Measurements from ENCODE around the gene OR4K14.
"Not testable (repeated sequence)": the region's sequence is repeated elsewhere in the genome, so short reads cannot be mapped to it uniquely, and the experiment has no call there.

The OR4K14 gene

DNA sequence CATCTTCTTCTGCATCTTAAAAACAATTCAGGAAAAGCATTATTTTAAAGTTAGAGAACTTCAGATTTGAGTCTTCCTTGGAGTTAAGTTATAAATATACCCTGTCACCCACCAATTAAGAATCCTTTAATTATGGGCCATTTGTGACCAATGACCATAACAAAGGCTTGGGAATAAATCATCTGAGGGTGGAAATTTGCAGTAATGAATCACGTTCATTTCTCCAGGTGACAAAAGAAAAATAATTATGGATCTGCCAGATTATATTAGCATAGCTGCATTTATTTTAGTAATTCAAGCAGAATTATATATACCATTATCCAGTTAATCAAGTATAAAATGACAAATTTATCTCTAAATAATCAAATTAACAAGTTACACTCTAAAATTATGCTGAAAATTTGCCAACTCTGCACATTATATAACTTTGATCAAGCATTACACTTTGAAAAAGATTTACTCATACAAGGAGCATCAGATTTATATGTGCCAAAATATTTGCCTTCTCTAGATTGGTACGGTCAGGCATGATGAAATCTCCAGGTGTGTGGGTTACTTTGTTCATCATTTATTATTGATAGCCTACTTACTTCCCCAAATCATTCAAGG is at the start of gene OR4K14:
OR4K14 (minus strand) TSS at position 51 of the 609 bp plus-strand sequence. CDS start 4,114 bp downstream, outside the sequence.
- DNase-seq (ENCODE audit: low read depth), result no peak

- DNase-seq (ENCODE audit: low read depth), result no peak
These were observed 40.6 kb upstream of the OR4K14 start, which contains the start of gene OR4L1 for GRCh38 chr14:20059745-20060144. OR4L1 (plus strand) TSS chr14:20060045; CDS start chr14:20060045, 0 bp downstream.

DNA sequence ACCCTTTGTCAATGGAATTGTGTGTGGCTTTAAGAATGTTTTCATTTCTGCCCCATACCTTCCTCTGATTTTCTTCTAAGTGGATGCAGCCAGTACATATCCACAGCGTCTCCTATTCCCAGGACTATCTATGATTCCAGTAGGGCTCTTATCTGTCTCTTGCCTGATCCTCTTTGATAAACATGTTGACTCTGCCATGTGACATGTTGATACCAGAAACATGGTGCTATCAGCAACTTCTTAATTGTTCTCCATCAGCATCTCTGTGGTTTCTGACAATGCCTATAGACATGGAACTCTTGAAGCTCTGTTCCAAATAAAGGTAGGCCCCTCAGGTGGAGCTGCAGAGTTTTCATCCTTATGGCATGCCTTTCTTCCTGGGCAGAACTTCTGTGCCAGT is 29.1 kb upstream of the OR4K14 start:
- no peak for DNase-seq (ENCODE audit: low read depth)

DNA sequence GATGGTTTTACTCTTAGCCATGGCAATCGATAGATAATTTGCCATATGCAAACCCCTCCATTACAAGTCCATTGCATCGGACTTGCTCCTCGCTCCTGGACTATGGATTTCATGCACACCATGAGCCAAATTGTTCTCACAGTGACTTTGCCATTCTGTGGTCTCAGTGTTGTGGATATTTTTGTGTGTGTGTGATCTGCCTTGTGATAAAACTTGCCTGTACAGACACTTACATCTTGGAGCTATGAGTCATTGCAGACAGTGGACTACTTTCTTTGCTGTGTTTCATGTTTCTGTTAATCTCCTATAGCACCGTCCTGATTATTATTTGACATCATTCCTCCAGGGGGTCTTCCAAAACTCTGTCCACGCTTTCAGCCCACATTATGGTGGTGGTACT is 25.1 kb upstream of the OR4K14 start:
- DNase-seq (ENCODE audit: low read depth), result no peak

DNA sequence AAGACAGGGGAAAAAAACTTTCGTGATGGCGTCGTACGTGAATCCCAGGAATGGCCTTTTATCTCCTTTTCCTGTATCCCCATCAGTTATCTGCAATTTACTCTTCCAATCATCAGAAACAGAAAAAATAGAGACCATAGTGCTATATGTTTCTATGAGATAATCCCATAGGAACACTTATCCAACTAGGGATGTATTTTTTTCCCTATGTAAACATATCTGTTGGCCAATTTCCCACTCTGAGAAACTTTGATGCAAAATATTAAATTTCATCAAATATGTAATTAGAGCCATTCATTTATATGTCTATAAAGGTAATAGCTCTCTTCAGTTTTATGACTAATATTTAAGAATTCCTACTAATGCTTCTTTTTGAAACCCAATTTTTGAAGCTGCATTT is 16.8 kb upstream of the OR4K14 start, which contains the start of gene OR4K13:
OR4K13 (minus strand) TSS at position 101 of the 400 bp plus-strand sequence. CDS start 1,280 bp downstream, outside the sequence.
- DNase-seq (ENCODE audit: low read depth), result no peak

- no peak for DNase-seq (ENCODE audit: low read depth)
These were observed 16.3 kb upstream of the OR4K14 start for GRCh38 chr14:20035449-20035848.

- no peak for DNase-seq (ENCODE audit: low read depth)
These were observed 12.0 kb upstream of the OR4K14 start for GRCh38 chr14:20031058-20031457.

- no peak for DNase-seq (ENCODE audit: low read depth)
These were observed 11.0 kb downstream of the OR4K14 start for GRCh38 chr14:20008156-20008555.

DNA sequence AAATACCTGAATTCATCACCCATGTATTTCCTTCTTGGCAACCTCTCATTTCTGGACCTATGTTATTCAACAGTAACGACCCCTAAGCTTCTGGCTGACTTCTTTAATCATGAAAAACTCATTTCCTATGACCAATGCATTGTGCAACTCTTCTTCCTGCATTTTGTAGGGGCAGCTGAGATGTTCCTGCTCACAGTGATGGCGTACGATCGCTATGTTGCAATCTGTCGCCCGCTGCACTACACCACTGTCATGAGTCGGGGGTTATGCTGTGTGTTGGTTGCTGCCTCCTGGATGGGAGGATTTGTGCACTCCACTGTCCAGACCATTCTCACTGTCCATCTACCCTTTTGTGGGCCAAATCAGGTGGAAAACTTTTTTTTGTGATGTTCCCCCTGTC is 16.8 kb downstream of the OR4K14 start:
- DNase-seq (ENCODE audit: low read depth), result no peak

DNA sequence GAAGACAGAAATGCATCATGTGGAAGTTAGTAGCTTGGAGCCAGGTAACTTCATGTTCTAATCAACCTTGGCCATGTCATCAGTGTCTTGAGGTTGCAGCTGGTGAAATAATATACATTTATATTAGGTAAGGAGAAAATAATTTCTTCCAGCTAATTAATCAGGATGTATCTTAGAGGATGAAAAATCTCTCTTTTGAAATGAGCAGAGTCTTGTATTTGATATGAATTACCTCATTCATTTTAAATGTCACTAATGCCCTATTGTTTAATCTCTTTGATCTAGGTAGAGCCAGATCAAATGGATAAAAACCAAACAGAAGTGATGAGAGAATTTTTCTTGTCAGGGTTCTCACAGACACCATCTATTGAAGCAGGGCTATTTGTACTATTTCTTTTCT is 17.2 kb downstream of the OR4K14 start, which contains the start of gene OR4Q2:
OR4Q2 (plus strand) TSS at position 301 of the 400 bp plus-strand sequence.
- DNase-seq (ENCODE audit: low read depth), result no peak

- no peak for DNase-seq (ENCODE audit: low read depth)
These were observed 25.7 kb downstream of the OR4K14 start for GRCh38 chr14:19993438-19993837.

- no peak for DNase-seq (ENCODE audit: low read depth)
These were observed 43.8 kb downstream of the OR4K14 start, which contains the start of gene OR4K15 for GRCh38 chr14:19975291-19975690. OR4K15 (plus strand) TSS chr14:19975591; CDS start chr14:19975591, 0 bp downstream.

GRCh38 chr14:19974844-19975243 is 44.3 kb downstream of the OR4K14 start:
- DNase-seq (ENCODE audit: low read depth), result no peak

DNA sequence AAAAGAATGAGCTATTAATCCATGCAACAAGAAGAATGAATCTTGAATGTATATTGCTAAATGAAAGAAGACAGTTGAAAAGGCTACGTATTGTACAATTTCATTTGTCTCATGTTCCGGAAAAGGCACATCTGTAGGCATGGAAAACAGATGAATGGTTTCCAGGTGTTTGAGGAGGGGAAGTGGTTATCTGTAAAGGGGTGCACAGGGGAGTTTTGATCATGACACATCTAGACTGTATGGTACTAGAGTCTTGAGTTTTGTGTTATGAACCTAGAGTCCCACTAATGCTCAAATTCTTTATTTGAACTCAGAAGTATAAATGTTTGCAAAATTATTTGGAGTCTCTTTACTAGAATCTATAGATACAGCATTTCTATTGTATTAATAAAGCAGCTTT is 49.4 kb downstream of the OR4K14 start:
- not testable (repeated sequence) for DNase-seq (ENCODE audit: low read depth)

Data from amniotic epithelial cell (primary cell).